C4-2B (cell line): Measurements from ENCODE around the gene EXOC3L4.
A peak's percentile ranks its signal among the peaks of the same experiment; 100 is the strongest.

ENCODE experiments used
- H3K27ac ChIP-seq: fragments of 450-650 bp; 2 replicates; pipeline ENCODE4 v1.5.1; 2017
- ZFX ChIP-seq: fragments of 450-650 bp; IDR thresholded peaks from 2 replicates; pipeline ENCODE4 v1.6.1; 2017
- TF ChIP-seq, protein P1 (sequence below): fragments of 450-650 bp; conservative IDR thresholded peaks from 2 replicates; pipeline ENCODE4 v1.5.1; 2017; ENCODE audit warnings: mild to moderate bottlenecking

Gene EXOC3L4

DNA sequence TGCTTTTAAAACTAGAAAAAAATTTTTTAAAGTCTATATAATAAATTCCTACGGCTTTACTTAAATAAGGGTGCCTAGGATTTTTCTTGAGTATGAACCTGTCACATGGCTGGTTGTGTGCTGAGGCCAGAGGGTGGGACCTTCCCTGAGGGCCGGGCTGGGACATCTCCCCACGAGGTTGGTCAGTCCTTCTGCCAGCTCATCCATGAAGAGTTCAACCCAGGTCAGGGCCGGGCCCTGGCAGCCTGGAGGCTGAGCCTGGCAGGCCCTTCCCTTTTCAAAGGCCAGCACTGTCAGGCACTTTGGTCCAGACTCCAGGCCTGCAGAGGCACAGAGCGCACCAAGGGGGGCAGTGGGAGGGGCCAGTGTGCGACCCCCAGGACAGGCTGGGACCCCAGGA, 60.5 kb downstream of the EXOC3L4 start:
- H3K27ac ChIP-seq: peak overlapping the region; percentile 41
- TF ChIP-seq ZFX: no peak
- TF ChIP-seq, protein P1, sequence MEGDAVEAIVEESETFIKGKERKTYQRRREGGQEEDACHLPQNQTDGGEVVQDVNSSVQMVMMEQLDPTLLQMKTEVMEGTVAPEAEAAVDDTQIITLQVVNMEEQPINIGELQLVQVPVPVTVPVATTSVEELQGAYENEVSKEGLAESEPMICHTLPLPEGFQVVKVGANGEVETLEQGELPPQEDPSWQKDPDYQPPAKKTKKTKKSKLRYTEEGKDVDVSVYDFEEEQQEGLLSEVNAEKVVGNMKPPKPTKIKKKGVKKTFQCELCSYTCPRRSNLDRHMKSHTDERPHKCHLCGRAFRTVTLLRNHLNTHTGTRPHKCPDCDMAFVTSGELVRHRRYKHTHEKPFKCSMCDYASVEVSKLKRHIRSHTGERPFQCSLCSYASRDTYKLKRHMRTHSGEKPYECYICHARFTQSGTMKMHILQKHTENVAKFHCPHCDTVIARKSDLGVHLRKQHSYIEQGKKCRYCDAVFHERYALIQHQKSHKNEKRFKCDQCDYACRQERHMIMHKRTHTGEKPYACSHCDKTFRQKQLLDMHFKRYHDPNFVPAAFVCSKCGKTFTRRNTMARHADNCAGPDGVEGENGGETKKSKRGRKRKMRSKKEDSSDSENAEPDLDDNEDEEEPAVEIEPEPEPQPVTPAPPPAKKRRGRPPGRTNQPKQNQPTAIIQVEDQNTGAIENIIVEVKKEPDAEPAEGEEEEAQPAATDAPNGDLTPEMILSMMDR: no peak

DNA sequence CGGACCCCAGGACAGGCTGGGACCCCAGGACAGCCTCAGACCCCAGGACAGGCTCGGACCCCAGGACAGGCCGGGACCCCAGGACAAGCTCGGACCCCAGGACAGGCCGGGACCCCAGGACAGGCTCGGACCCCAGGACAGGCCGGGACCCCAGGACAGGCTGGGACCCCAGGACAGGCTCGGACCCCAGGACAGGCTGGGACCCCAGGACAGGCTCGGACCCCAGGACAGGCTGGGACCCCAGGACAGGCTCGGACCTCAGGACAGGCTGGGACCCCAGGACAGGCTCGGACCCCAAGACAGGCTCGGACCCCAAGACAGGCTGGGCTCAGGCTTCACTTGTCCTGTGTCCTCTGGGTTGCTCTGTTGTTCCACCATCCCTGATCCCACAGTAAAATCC, 60.9 kb downstream of the EXOC3L4 start:
- H3K27ac ChIP-seq: peak overlapping the region; percentile 41

DNA sequence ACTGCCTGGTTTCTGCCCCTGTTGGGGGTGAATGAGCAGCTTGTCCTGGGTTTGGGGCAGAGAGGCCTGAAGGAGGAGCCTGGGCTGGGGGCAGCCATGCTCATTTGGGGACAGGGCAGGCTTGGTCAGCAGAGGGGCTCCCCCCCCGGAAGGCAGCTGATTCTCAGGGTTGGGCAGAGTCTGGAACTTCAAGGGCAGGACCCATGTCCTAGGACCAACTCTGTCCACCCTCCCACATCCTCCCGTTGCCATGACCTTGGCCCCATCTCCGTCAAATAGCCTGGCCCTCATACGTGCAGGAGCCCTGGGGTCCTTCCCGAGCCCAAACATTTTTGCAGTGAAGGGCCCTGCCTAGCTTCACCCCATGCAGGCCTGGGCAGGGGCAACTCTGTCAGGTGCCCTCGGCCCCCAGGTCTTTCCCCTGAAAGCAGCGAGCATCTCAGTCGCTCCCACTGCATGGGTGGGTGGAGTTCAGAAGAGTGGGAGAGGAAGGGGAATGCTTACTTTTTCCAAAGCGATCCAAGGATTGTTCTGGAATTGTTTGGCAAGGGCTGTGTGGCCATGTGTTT, 61.4 kb downstream of the EXOC3L4 start:
- peak overlapping the region; percentile 41 for H3K27ac ChIP-seq
- no peak for TF ChIP-seq ZFX
- TF ChIP-seq, protein P1: no peak

DNA sequence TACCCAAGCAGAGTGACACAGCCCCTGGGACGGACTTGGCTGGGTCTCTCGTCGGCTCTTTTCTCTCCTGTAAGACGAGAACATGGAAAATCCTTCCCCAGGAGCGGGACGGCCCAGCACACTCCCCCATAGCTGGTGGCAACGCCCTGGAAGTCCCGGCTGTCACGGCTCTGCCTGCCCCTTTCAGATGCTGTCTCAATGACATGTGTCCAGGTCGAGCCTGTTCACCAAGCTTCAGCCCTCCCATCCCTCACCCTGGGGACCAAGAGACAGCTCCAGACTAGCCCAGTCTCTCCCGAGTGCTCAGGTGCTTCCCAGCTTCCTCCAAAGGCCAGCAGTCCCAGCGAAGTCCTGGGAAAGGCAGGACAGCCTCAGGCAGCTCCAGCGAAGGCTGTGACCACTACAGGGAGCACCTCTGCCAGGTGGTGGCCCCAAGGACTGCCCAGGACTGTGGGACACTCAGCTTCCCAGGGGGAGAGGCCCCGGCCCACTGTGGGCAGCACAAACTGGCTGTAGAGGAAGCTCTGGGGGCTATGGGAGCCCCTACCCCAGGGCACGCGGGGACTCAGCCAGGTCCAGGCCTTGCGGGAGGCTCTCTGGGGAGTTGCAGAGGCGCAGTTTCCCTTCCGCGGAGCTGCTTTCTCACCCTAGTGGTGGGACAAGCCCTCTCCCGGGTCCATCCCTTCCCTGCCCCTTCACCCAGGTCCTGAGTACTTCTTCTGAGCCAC, 62.3 kb downstream of the EXOC3L4 start:
- H3K27ac ChIP-seq: peak overlapping the region; percentile 41
- TF ChIP-seq, protein P1: no peak
- no peak for TF ChIP-seq ZFX

DNA sequence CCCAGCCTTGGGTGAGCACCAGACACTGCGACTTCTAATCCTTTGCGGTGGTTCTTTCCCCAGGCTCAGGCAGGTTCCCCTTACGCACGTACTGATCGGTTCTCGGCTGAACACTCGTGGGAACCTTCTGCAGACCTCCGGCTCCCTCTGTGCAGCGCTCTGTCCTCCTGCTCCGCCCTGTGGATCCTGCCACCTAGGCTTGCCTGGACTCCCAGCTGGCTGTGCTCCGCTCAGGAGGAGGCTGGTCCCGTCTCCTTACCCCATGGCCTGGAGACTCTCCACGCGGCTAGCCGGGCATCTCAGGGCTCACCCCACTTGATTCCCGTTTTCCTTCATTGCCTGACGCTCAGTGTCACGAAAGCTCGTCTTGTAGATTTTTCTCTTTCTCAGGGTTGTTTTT, 63.4 kb downstream of the EXOC3L4 start:
- TF ChIP-seq, protein P1: no peak
- no peak for TF ChIP-seq ZFX
- peak overlapping the region; percentile 7; the same call in 1 of the 2 replicates for H3K27ac ChIP-seq

DNA sequence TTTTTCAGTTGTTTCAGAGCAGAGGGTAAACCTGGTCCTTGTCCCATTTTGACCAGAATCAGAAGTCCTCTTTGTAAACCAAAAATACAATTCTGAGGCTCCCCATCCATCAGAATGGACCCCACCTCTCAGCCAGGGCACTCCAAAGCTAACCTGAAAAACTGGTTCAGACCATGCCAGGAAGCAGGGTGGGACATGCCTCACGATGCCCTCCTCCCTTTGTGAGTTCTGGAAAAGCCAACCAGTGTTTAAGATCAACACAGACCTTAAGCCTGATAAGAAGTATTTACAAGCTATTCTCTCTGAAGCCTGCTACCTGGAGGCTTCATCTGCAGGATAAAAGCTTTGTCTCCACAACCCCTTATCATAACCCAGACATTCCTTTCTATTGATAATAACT, 64.2 kb downstream of the EXOC3L4 start:
- H3K27ac ChIP-seq: peak overlapping the region; percentile 7; the same call in 1 of the 2 replicates
- TF ChIP-seq, protein P1: no peak
- no peak for TF ChIP-seq ZFX
